Neuronal stem cell (in vitro differentiated cells): ENCODE results near the gene SEMA6B.
"Not testable (repeated sequence)": the region's sequence is repeated elsewhere in the genome, so short reads cannot be mapped to it uniquely, and the experiment has no call there.

Experiments used
- DNase-seq: peaks from one replicate; pipeline ENCODE4 v3.0.0-alpha.2; 2013; ENCODE audit warnings: low spot score
- H2AFZ ChIP-seq: one replicate; pipeline ENCODE4 v1.6.1; 2013; ENCODE audit warnings: mild to moderate bottlenecking, low read length, inconsistent platforms
- H2AK5ac ChIP-seq: 2 replicates; pipeline ENCODE4 v1.6.1; 2013; ENCODE audit warnings: low read depth, mild to moderate bottlenecking, inconsistent platforms, low read length, moderate library complexity, mixed read lengths
- H2BK120ac ChIP-seq: 2 replicates; pipeline ENCODE4 v1.6.1; 2013; ENCODE audit warnings: low read depth, mild to moderate bottlenecking, inconsistent platforms, low read length, moderate library complexity, mixed read lengths
- H2BK12ac ChIP-seq: one replicate; pipeline ENCODE4 v1.6.1; 2013; ENCODE audit warnings: low read length, inconsistent platforms
- H2BK15ac ChIP-seq: 2 replicates; pipeline ENCODE4 v1.6.1; 2013; ENCODE audit warnings: mild to moderate bottlenecking, low read length, inconsistent platforms, mixed read lengths
- H2BK5ac ChIP-seq: one replicate; pipeline ENCODE4 v1.6.1; 2013; ENCODE audit warnings: inconsistent platforms, mild to moderate bottlenecking, low read length, moderate library complexity
- H3K14ac ChIP-seq: one replicate; pipeline ENCODE4 v1.6.1; 2013; ENCODE audit warnings: low read length, inconsistent platforms
- H3K18ac ChIP-seq: 2 replicates; pipeline ENCODE4 v1.6.1; 2013; ENCODE audit warnings: low read length, inconsistent platforms
- H3K23ac ChIP-seq: 2 replicates; pipeline ENCODE4 v1.6.1; 2013; ENCODE audit warnings: low read depth, mild to moderate bottlenecking, mixed read lengths, low read length, inconsistent platforms; ENCODE audit not compliant: poor library complexity
- H3K27ac ChIP-seq: replicated peaks from 3 replicates; pipeline ENCODE4 v1.5.1; 2013; ENCODE audit warnings: low read length, inconsistent platforms
- H3K27me3 ChIP-seq, 3 experiments: 2 replicates each; pipeline ENCODE4 v1.6.1; 2013; ENCODE audit warnings: low read length in 3 of 3, mild to moderate bottlenecking in 2 of 3, inconsistent platforms in 1 of 3, low read depth in 1 of 3, mixed read lengths in 1 of 3, moderate library complexity in 1 of 3; ENCODE audit not compliant: control insufficient read depth in 3 of 3, insufficient read depth in 3 of 3
- H3K36me3 ChIP-seq, 2 donors: replicated peaks in 1 of 2; 2 replicates each; pipeline ENCODE4 v1.6.1; 2013; ENCODE audit warnings: low read length in 2 of 2; ENCODE audit not compliant: control insufficient read depth in 2 of 2, insufficient read depth in 2 of 2
- H3K4ac ChIP-seq: 2 replicates; pipeline ENCODE4 v1.6.1; 2013; ENCODE audit warnings: inconsistent platforms, mild to moderate bottlenecking, low read length, moderate library complexity
- H3K4me1 ChIP-seq, 2 donors: 1 replicate in 1 of 2; 2 replicates in 1 of 2; pipeline ENCODE4 v1.6.1; 2013; ENCODE audit warnings: low read length in 2 of 2, low read depth in 1 of 2; ENCODE audit not compliant: control insufficient read depth in 2 of 2, insufficient read depth in 1 of 2
- H3K4me2 ChIP-seq: one replicate; pipeline ENCODE4 v1.6.1; 2013; ENCODE audit warnings: mild to moderate bottlenecking, low read length, inconsistent platforms; ENCODE audit not compliant: insufficient read depth, poor library complexity, severe bottlenecking
- H3K4me3 ChIP-seq, 2 donors: 2 replicates each; pipeline ENCODE4 v1.5.1; 2013; ENCODE audit warnings: low read length in 2 of 2, mild to moderate bottlenecking in 2 of 2, inconsistent platforms in 1 of 2, moderate library complexity in 1 of 2
- H3K79me1 ChIP-seq: one replicate; pipeline ENCODE4 v1.6.1; 2013; ENCODE audit warnings: low read depth, mild to moderate bottlenecking, inconsistent platforms, low read length, moderate library complexity
- H3K9ac ChIP-seq: one replicate; pipeline ENCODE4 v1.6.1; 2013; ENCODE audit warnings: mild to moderate bottlenecking, low read depth, low read length, inconsistent platforms; ENCODE audit not compliant: poor library complexity
- H3K9me3 ChIP-seq, 2 donors: replicated peaks in 1 of 2; 2 replicates each; pipeline versions ENCODE3 to v1.6.1; 2013; ENCODE audit warnings: low read length in 2 of 2, mild to moderate bottlenecking in 2 of 2, inconsistent platforms in 1 of 2, low read depth in 1 of 2, mixed read lengths in 1 of 2, moderate library complexity in 1 of 2; ENCODE audit not compliant: control insufficient read depth in 2 of 2, insufficient read depth in 1 of 2
- H4K8ac ChIP-seq: one replicate; pipeline ENCODE4 v1.6.1; 2013; ENCODE audit warnings: low read depth, mild to moderate bottlenecking, inconsistent platforms, low read length, moderate library complexity
- H4K91ac ChIP-seq: one replicate; pipeline ENCODE4 v1.6.1; 2013; ENCODE audit warnings: low read length, low read depth, mild to moderate bottlenecking, inconsistent platforms; ENCODE audit not compliant: poor library complexity
- WGBS, 2 donors: extraction: QIAGEN DNeasy Blood & Tissue Kit; methylation state at CpG; one replicate each; pipeline ENCODE4 v1.1.7; 2013; ENCODE audit warnings: missing lambda C conversion rate in 2 of 2, mixed read lengths in 1 of 2; ENCODE audit not compliant: insufficient read length in 2 of 2, insufficient replicate concordance in 1 of 2; ENCODE audit errors: extremely low coverage in 2 of 2; 5-methylcytosine and 5-hydroxymethylcytosine counted together

Gene SEMA6B

GRCh38 chr19:4531562-4532165 lies 27.8 kb downstream of the SEMA6B start:
- no peak for DNase-seq
- no peak overlapping the region for H2AFZ ChIP-seq
- peak overlapping the region; percentile 84 for H2AK5ac ChIP-seq
- peaks cover 8 to 13% of the 10 kb centered on the region in 2 donors for H3K4me1 ChIP-seq
- H3K27ac ChIP-seq = no peak overlapping the region
- no peak overlapping the region for H2BK5ac ChIP-seq
- H3K27me3 ChIP-seq = peaks cover 0 to 13% (median 2%) of the 10 kb centered on the region in 3 experiments
- no CpG with 5 or more reads among the region's 28 CpGs for WGBS, 2 donors
- no peak overlapping the region for H4K91ac ChIP-seq
- no peak overlapping the region for H3K9ac ChIP-seq
- no peak overlapping the region for H3K14ac ChIP-seq
- no peak overlapping the region for H2BK12ac ChIP-seq
- peak overlapping the region; percentile 58 for H2BK15ac ChIP-seq
- no peak overlapping the region for H3K4me2 ChIP-seq
- H3K23ac ChIP-seq = peak overlapping the region; percentile 55
- H4K8ac ChIP-seq = no peak overlapping the region
- H3K79me1 ChIP-seq = peaks cover 3% of the 10 kb centered on the region
- no peaks in the 10 kb centered on the region for H3K36me3 ChIP-seq
- H3K4ac ChIP-seq = no peak overlapping the region
- H3K18ac ChIP-seq = peak overlapping the region; percentile 71
- no peak overlapping the region for H3K4me3 ChIP-seq
- H3K9me3 ChIP-seq = no peaks in the 10 kb centered on the region
- H2BK120ac ChIP-seq = no peak overlapping the region

GRCh38 chr19:4529924-4530522 lies 29.5 kb downstream of the SEMA6B start:
- Histone ChIP-seq H3K9me3 (no peaks in the 10 kb centered on the region), H3K14ac (no peak overlapping the region), H3K27me3 (peaks cover 0 to 13% (median 2%) of the 10 kb centered on the region in 3 experiments), H3K79me1 (peaks cover 3% of the 10 kb centered on the region), H3K18ac (peak overlapping the region; percentile 64), H2AFZ (peak overlapping the region; percentile 64), H2BK5ac (peak overlapping the region; percentile 53), H3K36me3 (no peaks in the 10 kb centered on the region), H3K23ac (peak overlapping the region; percentile 3), H3K4ac (no peak overlapping the region), H2BK15ac (peak overlapping the region; percentile 38), H2BK12ac (peak overlapping the region; percentile 33), H3K27ac (no peak overlapping the region), H2BK120ac (no peak overlapping the region), H3K9ac (no peak overlapping the region), H2AK5ac (peak overlapping the region; percentile 89), H4K8ac (no peak overlapping the region), H3K4me2 (no peak overlapping the region), H3K4me1 (peaks cover 4 to 5% of the 10 kb centered on the region in 2 donors), H4K91ac (no peak overlapping the region), H3K4me3 (no peak overlapping the region)
- WGBS, 2 donors = no CpG with 5 or more reads among the region's 14 CpGs
- DNase-seq = no peak

GRCh38 chr19:4528843-4529242 lies 30.6 kb downstream of the SEMA6B start:
- no peak for DNase-seq
- no peak overlapping the region for H4K8ac ChIP-seq
- H3K18ac ChIP-seq = no peak overlapping the region
- no peak overlapping the region for H2BK120ac ChIP-seq
- H3K27me3 ChIP-seq = peaks cover 0 to 9% (median 0%) of the 10 kb centered on the region in 3 experiments
- H2AFZ ChIP-seq = no peak overlapping the region
- H2BK5ac ChIP-seq = no peak overlapping the region
- H3K79me1 ChIP-seq = peaks cover 3% of the 10 kb centered on the region
- no peaks in the 10 kb centered on the region for H3K36me3 ChIP-seq
- no peak overlapping the region for H2BK12ac ChIP-seq
- H3K4me3 ChIP-seq = no peak overlapping the region
- WGBS, 2 donors = no CpG with 5 or more reads among the region's 15 CpGs
- H2BK15ac ChIP-seq = no peak overlapping the region
- H4K91ac ChIP-seq = no peak overlapping the region
- no peak overlapping the region for H2AK5ac ChIP-seq
- no peak overlapping the region for H3K14ac ChIP-seq
- H3K9ac ChIP-seq = no peak overlapping the region
- H3K4me2 ChIP-seq = no peak overlapping the region
- H3K4me1 ChIP-seq = no peaks in the 10 kb centered on the region
- H3K23ac ChIP-seq = no peak overlapping the region
- H3K4ac ChIP-seq = no peak overlapping the region
- no peak overlapping the region for H3K27ac ChIP-seq
- H3K9me3 ChIP-seq = no peaks in the 10 kb centered on the region

- H4K8ac ChIP-seq, H2BK5ac ChIP-seq, H2AFZ ChIP-seq, DNase-seq, H4K91ac ChIP-seq, H3K23ac ChIP-seq, H3K36me3 ChIP-seq, H3K4me1 ChIP-seq, H3K9me3 ChIP-seq, H3K4me2 ChIP-seq, H3K18ac ChIP-seq, H2BK120ac ChIP-seq, H3K14ac ChIP-seq, H2AK5ac ChIP-seq, H3K9ac ChIP-seq, H3K27me3 ChIP-seq, H3K4ac ChIP-seq, H3K27ac ChIP-seq, H3K4me3 ChIP-seq, H3K79me1 ChIP-seq, H2BK12ac ChIP-seq, H2BK15ac ChIP-seq: not testable (repeated sequence)
- WGBS, 2 donors = no CpG with 5 or more reads among the region's 8 CpGs
These were observed 32.1 kb downstream of the SEMA6B start for GRCh38 chr19:4527377-4527776.
